Upper lobe of left lung (tissue), 6 donors: ENCODE results near the gene COG5. TPM values are rescaled to one million over a fixed set of nuclear protein-coding genes. Genes with fewer than 3 reads are reported as not detected.
A peak's percentile ranks its signal among the peaks of the same experiment; 100 is the strongest.

Experiments
- ATAC-seq, 2 donors: fragments of 200-7000 bp; cut with Tn5 transposase; one replicate each; pipeline ENCODE4 v1.9.1; 2022; ENCODE audit warnings: mild to moderate bottlenecking in 2 of 2, moderate library complexity in 2 of 2; ENCODE audit not compliant: low FRiP score in 2 of 2
- DNase-seq, 2 donors: peaks; one replicate each; pipeline ENCODE4 v3.0.0-alpha.2; 2019 to 2020
- H3K27ac ChIP-seq, 4 donors: fragments of 200-600 bp; sonication (generic); one replicate each; pipeline ENCODE4 v1.5.1; 2016 to 2019
- H3K27me3 ChIP-seq, 4 donors: fragments of 200-600 bp; sonication (generic); one replicate each; pipeline ENCODE4 v1.5.1; 2017 to 2019
- H3K36me3 ChIP-seq, 4 donors: fragments of 200-600 bp; sonication (generic); one replicate each; pipeline ENCODE4 v1.5.1; 2016 to 2019
- H3K4me1 ChIP-seq, 4 donors: fragments of 200-600 bp; sonication (generic); one replicate each; pipeline ENCODE4 v1.5.1; 2018 to 2019
- H3K4me3 ChIP-seq, 4 donors: fragments of 200-600 bp; sonication (generic); one replicate each; pipeline ENCODE4 v1.5.1; 2017 to 2019; ENCODE audit warnings: mild to moderate bottlenecking in 2 of 4, moderate library complexity in 1 of 4
- H3K9me3 ChIP-seq, 4 donors: fragments of 200-600 bp; sonication (generic); one replicate each; pipeline ENCODE4 v1.5.1; 2018 to 2019
- EP300 ChIP-seq, 4 donors: sonication (generic); formaldehyde crosslinking; IDR thresholded peaks; one replicate each; pipeline ENCODE4 v1.5.1; 2017; ENCODE audit warnings: antibody characterized with exemption in 4 of 4, control low read depth in 2 of 4
- POLR2A ChIP-seq, 4 donors: fragments of 450-650 bp; IDR thresholded peaks; one replicate each; pipeline ENCODE4 v1.5.1; 2016 to 2017; ENCODE audit warnings: antibody characterized with exemption in 4 of 4, mild to moderate bottlenecking in 2 of 4
- POLR2AphosphoS5 ChIP-seq, 2 donors: sonication (generic); formaldehyde crosslinking; IDR thresholded peaks; one replicate each; pipeline ENCODE4 v1.5.1; 2017; ENCODE audit warnings: antibody characterized with exemption in 2 of 2
- WGBS, 2 donors: methylation state at CpG; one replicate each; pipeline ENCODE4 v1.1.5; 2017 to 2018; 5-methylcytosine and 5-hydroxymethylcytosine counted together
- total RNA-seq, 6 donors: library from RNA; depleted of rRNA in 4 of 6; stranded (reverse); fragments of >200 nt in 4 of 6; gene quantifications; one replicate each; pipeline versions ENCODE4 v1.1.0 to v1.2.1, GENCODE V29; 2016 to 2021
- TF ChIP-seq, protein P1 (sequence below), 6 experiments: fragments of 450-650 bp in 4 of 6; fragments of 200-600 bp in 2 of 6; sonication (generic) in 2 of 6; IDR thresholded peaks; one replicate each; pipeline ENCODE4 v1.5.1; 2016 to 2019; ENCODE audit warnings: antibody characterized with exemption in 6 of 6
- donor health status: DM: no; HTN: no; CAD: no; lungs with moderate emphysema.
- donor health status: DM: no; HTN: yes; CAD: no; lungs with severe emphysema.

The COG5 gene
- total RNA-seq, 6 donors from 2014 or later, result 31.6 to 88.0 (median 50.5) TPM

DNA sequence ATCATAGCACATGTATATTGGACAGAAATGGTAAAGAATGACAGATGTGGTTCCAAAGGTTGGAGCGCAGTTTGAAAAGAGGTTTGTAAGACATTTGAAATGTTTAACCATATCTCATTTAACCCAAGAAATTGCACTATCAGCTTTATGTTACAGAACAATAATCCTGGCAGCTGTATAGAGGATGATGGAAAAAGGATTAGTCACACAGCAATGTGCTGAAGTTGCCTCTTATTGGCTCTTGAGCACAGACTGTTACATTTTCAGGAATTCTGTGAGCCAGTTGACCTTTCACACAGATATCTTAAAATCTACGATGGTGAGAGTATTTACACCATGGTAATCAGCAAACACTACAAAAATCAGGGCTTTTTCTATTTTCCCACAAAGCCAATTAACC, 3.9 kb downstream of the COG5 start:
- Histone ChIP-seq H3K36me3 (peaks cover 0 to 27% (median 15%) of the 10 kb centered on the region in 4 donors), H3K4me1 (peaks cover 32 to 40% (median 39%) of the 10 kb centered on the region in 4 donors), H3K27me3 (no peaks in the 10 kb centered on the region), H3K4me3 (no peak overlapping the region), H3K9me3 (no peaks in the 10 kb centered on the region), H3K27ac (peak overlapping the region in 2 of 4 donors; percentile 32 to 44)
- DNase-seq (no peak), ATAC-seq (no peak)
- TF ChIP-seq EP300 (IDR thresholded peaks at IDR 0.05) (no peak), POLR2AphosphoS5 (IDR thresholded peaks at IDR 0.05) (no peak), POLR2A (IDR thresholded peaks at IDR 0.05) (no peak)
- TF ChIP-seq, protein P1, sequence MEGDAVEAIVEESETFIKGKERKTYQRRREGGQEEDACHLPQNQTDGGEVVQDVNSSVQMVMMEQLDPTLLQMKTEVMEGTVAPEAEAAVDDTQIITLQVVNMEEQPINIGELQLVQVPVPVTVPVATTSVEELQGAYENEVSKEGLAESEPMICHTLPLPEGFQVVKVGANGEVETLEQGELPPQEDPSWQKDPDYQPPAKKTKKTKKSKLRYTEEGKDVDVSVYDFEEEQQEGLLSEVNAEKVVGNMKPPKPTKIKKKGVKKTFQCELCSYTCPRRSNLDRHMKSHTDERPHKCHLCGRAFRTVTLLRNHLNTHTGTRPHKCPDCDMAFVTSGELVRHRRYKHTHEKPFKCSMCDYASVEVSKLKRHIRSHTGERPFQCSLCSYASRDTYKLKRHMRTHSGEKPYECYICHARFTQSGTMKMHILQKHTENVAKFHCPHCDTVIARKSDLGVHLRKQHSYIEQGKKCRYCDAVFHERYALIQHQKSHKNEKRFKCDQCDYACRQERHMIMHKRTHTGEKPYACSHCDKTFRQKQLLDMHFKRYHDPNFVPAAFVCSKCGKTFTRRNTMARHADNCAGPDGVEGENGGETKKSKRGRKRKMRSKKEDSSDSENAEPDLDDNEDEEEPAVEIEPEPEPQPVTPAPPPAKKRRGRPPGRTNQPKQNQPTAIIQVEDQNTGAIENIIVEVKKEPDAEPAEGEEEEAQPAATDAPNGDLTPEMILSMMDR (IDR thresholded peaks at IDR 0.05), result no peak
- 65 to 70% methylated on average over 2 of the region's 2 CpGs for WGBS, 2 donors

DNA sequence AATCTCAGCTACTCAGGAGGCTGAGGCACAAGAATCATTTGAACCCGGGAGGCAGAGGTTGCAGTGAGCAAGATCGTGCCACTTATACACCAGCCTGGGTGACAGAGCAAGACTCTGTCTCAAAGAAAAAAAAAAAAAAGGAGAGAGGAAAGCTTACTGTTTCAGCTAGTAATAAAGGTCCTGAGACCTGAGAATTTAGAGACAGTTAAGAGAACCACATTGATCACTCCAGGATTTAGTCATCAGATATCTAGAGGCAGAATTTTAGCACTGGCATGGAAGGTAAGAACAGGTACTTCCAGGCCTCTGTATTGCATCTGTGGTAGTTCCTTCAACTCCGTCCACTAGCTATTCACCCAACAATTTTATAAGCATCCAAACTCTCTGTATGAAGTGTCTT, 7.8 kb downstream of the COG5 start:
- 97% methylated on average over 3 of the region's 3 CpGs for whole genome bisulfite sequencing, 2 donors
- no peak overlapping the region for H3K4me3 ChIP-seq
- no peaks in the 10 kb centered on the region for H3K9me3 ChIP-seq
- no peak overlapping the region for H3K27ac ChIP-seq
- ATAC-seq (no peak), DNase-seq (no peak)
- H3K4me1 ChIP-seq, result peaks cover 13 to 17% (median 15%) of the 10 kb centered on the region in 4 donors
- TF ChIP-seq, protein P1 (IDR thresholded peaks at IDR 0.05), result no peak
- TF ChIP-seq POLR2A (IDR thresholded peaks at IDR 0.05) (no peak), POLR2AphosphoS5 (IDR thresholded peaks at IDR 0.05) (no peak), EP300 (IDR thresholded peaks at IDR 0.05) (no peak)
- H3K27me3 ChIP-seq, result no peaks in the 10 kb centered on the region
- peaks cover 7 to 51% (median 17%) of the 10 kb centered on the region in 4 donors for H3K36me3 ChIP-seq

DNA sequence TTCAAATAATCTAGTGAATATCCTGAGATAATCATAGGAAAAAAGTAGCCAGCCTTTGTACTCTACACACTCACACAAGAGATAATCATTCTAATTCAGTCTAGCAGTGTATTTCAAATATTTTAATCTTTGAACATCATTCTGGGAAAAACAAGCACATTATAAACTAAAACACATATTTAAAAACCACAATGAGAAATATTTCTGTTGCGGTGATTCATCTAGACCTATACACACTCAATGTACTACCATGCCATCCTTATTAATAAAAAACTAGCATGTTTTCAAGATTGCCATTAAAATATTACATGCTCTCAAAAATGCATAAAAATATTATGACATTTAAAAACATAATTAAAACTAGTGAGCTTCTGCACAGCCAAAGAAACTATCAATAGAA, 11.8 kb downstream of the COG5 start:
- H3K4me1 ChIP-seq, result no peaks in the 10 kb centered on the region
- DNase-seq (no peak), ATAC-seq (no peak)
- WGBS, 2 donors, result 97 to 100% methylated on average over 1 of the region's 1 CpG
- H3K27me3 ChIP-seq, result no peaks in the 10 kb centered on the region
- H3K4me3 ChIP-seq, result no peak overlapping the region
- H3K9me3 ChIP-seq, result no peaks in the 10 kb centered on the region
- H3K36me3 ChIP-seq, result peaks cover 7 to 49% (median 20%) of the 10 kb centered on the region in 4 donors
- TF ChIP-seq EP300 (IDR thresholded peaks at IDR 0.05), result no peak
- TF ChIP-seq POLR2AphosphoS5 (IDR thresholded peaks at IDR 0.05), result no peak
- TF ChIP-seq, protein P1 (IDR thresholded peaks at IDR 0.05), result no peak
- no peak for TF ChIP-seq POLR2A (IDR thresholded peaks at IDR 0.05)
- no peak overlapping the region for H3K27ac ChIP-seq

DNA sequence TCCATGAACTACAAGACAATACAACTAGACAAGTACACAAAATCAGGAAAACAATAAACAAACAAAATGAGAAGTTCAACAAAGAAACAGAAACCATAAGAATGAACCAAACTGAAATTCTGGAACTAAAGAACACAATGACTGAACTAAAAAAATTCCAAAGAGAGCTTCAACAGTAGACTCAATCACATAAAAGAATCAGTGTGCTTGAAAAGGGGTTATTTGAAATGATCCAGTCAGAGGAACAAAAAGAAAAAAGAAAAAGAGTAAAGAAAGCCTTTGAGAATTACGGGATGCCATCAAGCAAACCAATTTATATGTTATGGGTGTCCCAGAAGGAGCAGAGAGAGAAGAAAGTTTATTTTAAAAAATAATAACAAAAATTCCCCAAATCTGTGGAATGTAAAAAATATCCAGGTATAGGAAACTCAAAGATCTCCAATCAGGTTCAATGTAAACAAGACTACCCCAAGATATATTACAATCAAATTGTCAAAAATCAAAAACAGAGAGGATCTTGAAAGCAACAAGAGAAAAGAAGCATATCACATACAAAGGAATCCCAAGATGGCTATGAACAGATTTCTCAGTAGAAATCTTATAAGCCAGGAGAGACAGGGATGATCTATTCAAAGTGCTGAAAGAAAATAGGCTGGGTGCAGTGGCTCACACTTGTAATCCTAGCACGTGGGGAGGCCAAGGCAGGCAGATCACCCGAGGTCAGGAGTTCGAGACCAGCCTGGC, 18.7 kb downstream of the COG5 start:
- no peaks in the 10 kb centered on the region for H3K4me1 ChIP-seq
- DNase-seq (no peak), ATAC-seq (no peak)
- H3K4me3 ChIP-seq, result no peak overlapping the region
- peaks cover 3 to 9% (median 6%) of the 10 kb centered on the region in 4 donors for H3K9me3 ChIP-seq
- TF ChIP-seq EP300 (IDR thresholded peaks at IDR 0.05) (no peak), POLR2AphosphoS5 (IDR thresholded peaks at IDR 0.05) (no peak), POLR2A (IDR thresholded peaks at IDR 0.05) (no peak)
- TF ChIP-seq, protein P1 (IDR thresholded peaks at IDR 0.05), result no peak
- 92 to 99% methylated on average over 4 of the region's 4 CpGs for WGBS, 2 donors
- no peaks in the 10 kb centered on the region for H3K27me3 ChIP-seq
- peaks cover 0 to 44% (median 19%) of the 10 kb centered on the region in 4 donors for H3K36me3 ChIP-seq
- H3K27ac ChIP-seq, result no peak overlapping the region
